NT2/D1 (cell line): ENCODE data around the gene DNASE2.

Experiments
- DNase-seq: peaks from one replicate; pipeline ENCODE4 v3.0.0-alpha.2; 2011; ENCODE audit warnings: low read depth, low spot score
- H3K27me3 ChIP-seq: 2 replicates; pipeline ENCODE4 v1.6.0; 2011; ENCODE audit warnings: mild to moderate bottlenecking; ENCODE audit not compliant: insufficient read length, insufficient read depth
- H3K36me3 ChIP-seq: 2 replicates; pipeline ENCODE4 v1.6.1; 2011; ENCODE audit warnings: mild to moderate bottlenecking, low read length, mixed read lengths; ENCODE audit not compliant: insufficient read depth, insufficient read length
- H3K4me1 ChIP-seq: 2 replicates; pipeline ENCODE4 v1.5.1; 2011; ENCODE audit not compliant: insufficient read depth, insufficient read length
- H3K4me3 ChIP-seq: 2 replicates; pipeline ENCODE4 v1.5.1; 2011; ENCODE audit warnings: low read depth; ENCODE audit not compliant: insufficient read length
- H3K9ac ChIP-seq: 2 replicates; pipeline ENCODE4 v1.6.0; 2011; ENCODE audit warnings: low read depth; ENCODE audit not compliant: insufficient read length
- H3K9me3 ChIP-seq: 2 replicates; pipeline ENCODE4 v1.5.1; 2011; ENCODE audit warnings: mild to moderate bottlenecking, low read length; ENCODE audit not compliant: insufficient read depth
- SUZ12 ChIP-seq: IDR thresholded peaks from 2 replicates; pipeline ENCODE4 v1.6.1; 2011; ENCODE audit not compliant: insufficient read length, insufficient read depth; ENCODE audit errors: extremely low read depth
- YY1 ChIP-seq: IDR thresholded peaks from 2 replicates; pipeline ENCODE4 v1.6.1; 2011; ENCODE audit not compliant: insufficient read length, insufficient read depth
- ZNF274 ChIP-seq: IDR thresholded peaks from 2 replicates; pipeline ENCODE4 v1.6.1; 2011; ENCODE audit warnings: mild to moderate bottlenecking, low read depth, low read length

The DNASE2 gene

GRCh38 chr19:12834976-12835757 lies 46.1 kb downstream of the DNASE2 start:
- Histone ChIP-seq H3K4me3 (peak overlapping the region; percentile 61), H3K9me3 (no peaks in the 10 kb centered on the region), H3K9ac (peak overlapping the region; percentile 83), H3K36me3 (no peaks in the 10 kb centered on the region), H3K27me3 (peaks cover 38% of the 10 kb centered on the region), H3K4me1 (peaks cover 12% of the 10 kb centered on the region)
- no peak for DNase-seq
- TF ChIP-seq SUZ12 (no peak), YY1 (no peak), ZNF274 (no peak)

- no peaks in the 10 kb centered on the region for H3K9me3 ChIP-seq
- H3K27me3 ChIP-seq: peaks cover 32% of the 10 kb centered on the region
- peak within 1 kb of the TSS; percentile 83 for H3K9ac ChIP-seq
- H3K4me3 ChIP-seq: peak within 1 kb of the TSS; percentile 61
- DNase-seq: no peak
- H3K36me3 ChIP-seq: no peaks in the 10 kb centered on the region
- TF ChIP-seq SUZ12: no peak
- TF ChIP-seq YY1: no peak
- TF ChIP-seq ZNF274: no peak
- H3K4me1 ChIP-seq: peaks cover 10% of the 10 kb centered on the region
Observed at GRCh38 chr19:12834566-12834943, 46.7 kb downstream of the DNASE2 start, which contains the start of gene RTBDN. Gene RTBDN, minus strand, starts transcription at chr19:12834579. Its CDS starts 4,600 bp downstream, at chr19:12829979.

DNA sequence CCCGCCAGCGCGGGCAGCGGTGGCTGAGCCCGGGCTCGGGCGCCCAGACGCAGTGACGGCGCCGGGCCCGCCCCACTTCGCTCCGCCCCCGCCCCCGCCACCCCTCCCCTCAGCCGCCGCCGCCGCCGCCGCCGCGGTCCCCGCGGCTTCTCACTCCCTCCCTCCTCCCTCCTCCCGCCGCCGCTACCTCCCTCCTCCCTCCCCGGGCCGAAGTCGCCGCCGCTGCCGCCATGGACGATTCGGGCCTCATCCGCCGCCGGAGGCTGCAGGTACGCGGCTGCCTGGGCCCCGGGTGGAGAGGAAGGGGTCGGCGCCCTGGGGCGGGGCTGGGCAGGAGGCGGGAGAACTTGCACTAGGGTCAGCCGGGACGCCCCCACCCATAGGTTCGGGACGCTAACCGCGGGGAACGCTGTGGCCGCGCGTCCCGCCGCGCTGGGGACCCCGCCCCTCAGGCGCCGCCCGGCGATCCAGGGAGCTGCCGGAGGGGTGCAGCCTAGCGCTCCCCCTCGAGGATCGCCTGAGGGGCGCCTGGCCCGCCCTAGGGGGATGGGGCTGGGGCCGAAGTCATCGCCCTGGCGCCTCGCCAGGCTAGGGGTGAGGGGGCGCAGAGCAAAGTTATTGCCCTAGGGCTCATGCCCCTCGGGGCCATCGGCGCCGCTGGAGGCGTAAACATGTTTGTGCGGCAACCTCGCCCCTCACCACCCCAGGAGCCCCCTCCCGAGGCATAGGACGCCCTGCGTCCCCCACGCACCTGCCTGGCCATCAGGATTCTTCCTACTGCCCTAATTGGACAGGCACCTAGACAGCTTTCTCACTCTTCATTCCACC lies 47.3 kb downstream of the DNASE2 start:
- Histone ChIP-seq H3K4me3 (peak overlapping the region; percentile 61), H3K9me3 (no peaks in the 10 kb centered on the region), H3K9ac (peak overlapping the region; percentile 83), H3K4me1 (peaks cover 6% of the 10 kb centered on the region), H3K36me3 (no peaks in the 10 kb centered on the region), H3K27me3 (peaks cover 26% of the 10 kb centered on the region)
- DNase-seq: no peak
- TF ChIP-seq YY1 (no peak), SUZ12 (no peak), ZNF274 (no peak)

- H3K4me3 ChIP-seq: peak overlapping the region; percentile 6
- no peaks in the 10 kb centered on the region for H3K9me3 ChIP-seq
- no peak for DNase-seq
- no peak overlapping the region for H3K9ac ChIP-seq
- H3K27me3 ChIP-seq: peaks cover 21% of the 10 kb centered on the region
- TF ChIP-seq YY1 (no peak), ZNF274 (no peak), SUZ12 (no peak)
- H3K36me3 ChIP-seq: no peaks in the 10 kb centered on the region
- H3K4me1 ChIP-seq: peaks cover 5% of the 10 kb centered on the region
Observed at GRCh38 chr19:12833418-12833737, 47.9 kb downstream of the DNASE2 start.

GRCh38 chr19:12828494-12828893 lies 52.8 kb downstream of the DNASE2 start:
- no peak overlapping the region for H3K9ac ChIP-seq
- H3K36me3 ChIP-seq: no peaks in the 10 kb centered on the region
- peaks cover 6% of the 10 kb centered on the region for H3K4me1 ChIP-seq
- no peaks in the 10 kb centered on the region for H3K27me3 ChIP-seq
- TF ChIP-seq YY1 (no peak), ZNF274 (no peak), SUZ12 (no peak)
- DNase-seq: no peak
- H3K9me3 ChIP-seq: no peaks in the 10 kb centered on the region
- H3K4me3 ChIP-seq: no peak overlapping the region

DNA sequence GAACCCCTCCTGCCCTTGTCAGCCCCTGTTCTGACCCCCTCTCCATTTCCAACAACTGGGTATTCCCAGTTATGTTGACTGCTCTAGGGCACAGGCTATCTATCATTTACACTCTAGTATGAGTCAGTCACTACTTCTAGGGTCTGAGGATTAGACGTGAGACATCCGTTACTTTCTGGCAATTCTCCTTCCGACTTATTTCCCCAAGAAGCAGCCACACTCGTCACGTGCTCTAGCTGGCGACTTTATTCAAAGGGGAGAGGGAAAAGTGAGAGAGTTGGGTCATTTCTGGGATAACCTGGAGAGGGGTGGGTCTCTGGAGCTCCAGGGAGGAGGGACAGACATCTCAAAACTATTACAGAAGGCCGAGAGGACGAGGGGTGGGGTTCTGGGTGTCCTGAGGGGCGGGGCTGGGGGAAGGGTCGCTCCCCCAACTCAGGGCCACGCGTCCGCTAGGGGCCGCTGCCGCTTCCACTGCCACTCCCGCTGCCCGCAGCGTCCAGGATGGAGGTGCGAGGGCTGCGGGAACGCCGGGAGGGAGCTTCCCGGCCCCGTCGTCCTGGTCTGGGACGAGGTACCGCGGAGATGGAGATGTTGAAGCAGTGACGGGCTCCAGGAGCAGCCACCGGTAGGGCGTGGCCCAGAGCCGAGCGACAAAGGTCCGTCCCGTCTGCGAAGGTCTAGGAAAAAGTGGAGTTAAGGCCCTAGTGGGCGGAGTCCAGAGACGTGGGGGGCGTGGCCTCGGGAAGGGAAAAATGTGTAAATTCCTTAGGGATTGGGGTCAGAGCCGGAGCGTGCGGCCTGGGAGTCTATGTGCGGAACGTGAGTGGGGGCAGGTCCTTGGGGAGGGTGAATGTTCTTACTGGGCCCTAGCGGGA lies 55.8 kb downstream of the DNASE2 start:
- Histone ChIP-seq H3K27me3 (no peaks in the 10 kb centered on the region), H3K36me3 (no peaks in the 10 kb centered on the region), H3K4me1 (peaks cover 4% of the 10 kb centered on the region), H3K9ac (peak overlapping the region; percentile 80), H3K4me3 (peak overlapping the region; percentile 38), H3K9me3 (no peaks in the 10 kb centered on the region)
- TF ChIP-seq ZNF274: no peak
- TF ChIP-seq YY1: no peak
- TF ChIP-seq SUZ12: no peak
- DNase-seq: peak; percentile 79
